Common myeloid progenitor, CD34-positive (primary cell): ENCODE results near the gene B4GALT3.

ENCODE experiments used
- CTCF ChIA-PET: fragments of 350-600 bp; sonication (Branson Sonifier 250); formaldehyde crosslinking; loops from one replicate; lab custom pipeline; 2021; ENCODE audit warnings: antibody characterized with exemption; lab: Charles Lee
- POLR2A ChIA-PET: fragments of 350-600 bp; sonication (Branson Sonifier 250); formaldehyde crosslinking; loops from one replicate; lab custom pipeline; 2021; ENCODE audit warnings: antibody characterized with exemption; lab: Charles Lee
- DNase-seq, 3 donors: peaks; one replicate each; pipeline versions ENCODE4 v3.0.0 to v3.0.0-alpha.2; 2013
- H3K27ac ChIP-seq, 2 experiments: 1 replicate in 1 of 2; 2 replicates in 1 of 2; pipeline ENCODE4 v1.7.0; 2013; ENCODE audit warnings: inconsistent platforms in 2 of 2, low read length in 2 of 2, mild to moderate bottlenecking in 2 of 2, low read depth in 1 of 2, moderate library complexity in 1 of 2; ENCODE audit not compliant: severe bottlenecking in 2 of 2, insufficient read depth in 1 of 2, poor library complexity in 1 of 2
- H3K27me3 ChIP-seq, 5 experiments: replicated peaks in 2 of 5; 1 replicate in 3 of 5; 2 replicates in 2 of 5; pipeline versions ENCODE4 v1.6.1 to v1.7.0; 2013; ENCODE audit warnings: low read length in 4 of 5, mild to moderate bottlenecking in 2 of 5, moderate library complexity in 2 of 5, inconsistent platforms in 1 of 5; ENCODE audit not compliant: insufficient read depth in 5 of 5, control insufficient read depth in 4 of 5
- H3K36me3 ChIP-seq, 4 experiments: 1 replicate in 2 of 4; 2 replicates in 2 of 4; pipeline versions ENCODE4 v1.6.1 to v1.7.0; 2013; ENCODE audit warnings: low read length in 3 of 4, control low read depth in 1 of 4, mild to moderate bottlenecking in 1 of 4; ENCODE audit not compliant: control insufficient read depth in 4 of 4, insufficient read depth in 4 of 4
- H3K4me1 ChIP-seq, 4 experiments: 1 replicate in 3 of 4; 2 replicates in 1 of 4; pipeline versions ENCODE4 v1.6.1 to v1.7.1; 2013; ENCODE audit warnings: low read length in 3 of 4, mild to moderate bottlenecking in 3 of 4, control low read depth in 1 of 4, inconsistent platforms in 1 of 4, moderate library complexity in 1 of 4; ENCODE audit not compliant: control insufficient read depth in 4 of 4, insufficient read depth in 4 of 4; ENCODE audit errors: control extremely low read depth in 1 of 4
- H3K4me3 ChIP-seq, 7 experiments: 1 replicate in 4 of 7; 2 replicates in 3 of 7; pipeline versions ENCODE4 v1.5.1 to v1.7.0; 2013; ENCODE audit warnings: mild to moderate bottlenecking in 7 of 7, low read length in 6 of 7, moderate library complexity in 6 of 7, inconsistent platforms in 2 of 7, low read depth in 2 of 7, control low read depth in 1 of 7; ENCODE audit not compliant: insufficient read depth in 4 of 7, control insufficient read depth in 1 of 7; ENCODE audit errors: extremely low read depth in 1 of 7
- H3K9me3 ChIP-seq, 5 experiments: 1 replicate in 4 of 5; 2 replicates in 1 of 5; pipeline versions ENCODE4 v1.6.1 to v1.7.1; 2013; ENCODE audit warnings: low read length in 4 of 5, mild to moderate bottlenecking in 2 of 5, inconsistent platforms in 1 of 5, low read depth in 1 of 5, moderate library complexity in 1 of 5; ENCODE audit not compliant: control insufficient read depth in 4 of 5, insufficient read depth in 2 of 5; ENCODE audit errors: control extremely low read depth in 1 of 5
- WGBS: methylation state at CpG from one replicate; pipeline ENCODE4 v1.1.5; 2013; ENCODE audit not compliant: insufficient coverage; 5-methylcytosine and 5-hydroxymethylcytosine counted together

The B4GALT3 gene

DNA sequence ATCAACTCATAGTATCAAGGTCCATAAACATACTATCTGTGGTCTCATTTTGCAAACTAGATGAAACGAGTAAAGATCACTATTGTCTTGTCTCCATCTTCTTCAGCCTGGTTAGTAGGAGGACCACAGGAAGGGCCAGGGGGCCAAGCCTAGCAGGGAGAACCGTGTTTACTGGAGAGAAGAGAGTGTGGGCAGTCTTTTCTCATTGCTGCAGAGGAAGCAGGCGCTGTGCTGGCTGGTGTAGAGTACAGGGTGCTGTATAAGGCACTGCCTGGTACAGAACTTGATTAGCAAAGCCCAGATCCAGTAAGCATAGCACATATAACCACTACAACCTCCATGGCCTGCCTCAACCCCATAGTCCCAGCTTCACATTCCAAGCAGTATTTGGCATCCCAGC, 10.0 kb upstream of the B4GALT3 start:
- no peak for DNase-seq
- no peak overlapping the region for H3K4me3 ChIP-seq
- ChIA-PET CTCF (interaction anchor here (1.3 kb wide), 1 partner anchor 195 kb away, joined by 5 read pairs; no protein-coding TSS in a partner anchor), POLR2A (no interaction called here)
- H3K27me3 ChIP-seq: no peaks in the 10 kb centered on the region
- no peak overlapping the region for H3K27ac ChIP-seq
- peaks cover 18 to 61% (median 54%) of the 10 kb centered on the region in 4 experiments for H3K4me1 ChIP-seq
- H3K9me3 ChIP-seq: no peaks in the 10 kb centered on the region
- no peaks in the 10 kb centered on the region for H3K36me3 ChIP-seq
- 50% methylated on average over 2 of the region's 3 CpGs for WGBS

GRCh38 chr1:161185732-161186311, 8.5 kb upstream of the B4GALT3 start:
- H3K9me3 ChIP-seq: no peaks in the 10 kb centered on the region
- H3K4me3 ChIP-seq: peak overlapping the region in 4 of 7 experiments; percentile 27 to 60 (median 40)
- WGBS: 0% methylated on average over 1 of the region's 2 CpGs
- H3K4me1 ChIP-seq: peaks cover 19 to 68% (median 55%) of the 10 kb centered on the region in 4 experiments
- peak in 2 of 3 donors; percentile 39 to 57 for DNase-seq
- H3K27me3 ChIP-seq: no peaks in the 10 kb centered on the region
- H3K36me3 ChIP-seq: no peaks in the 10 kb centered on the region
- H3K27ac ChIP-seq: no peak overlapping the region
- CTCF ChIA-PET: interaction anchor here (1.0 to 1.3 kb wide), 6 partner anchors 11 to 197 kb away, joined by 3 to 5 read pairs (median 3); partner anchors contain the start of gene NDUFS2
- POLR2A ChIA-PET: interaction anchor here (1.0 to 1.3 kb wide), 2 partner anchors 16 to 205 kb away, joined by 3 to 4 read pairs; partner anchors contain the start of gene NDUFS2

DNA sequence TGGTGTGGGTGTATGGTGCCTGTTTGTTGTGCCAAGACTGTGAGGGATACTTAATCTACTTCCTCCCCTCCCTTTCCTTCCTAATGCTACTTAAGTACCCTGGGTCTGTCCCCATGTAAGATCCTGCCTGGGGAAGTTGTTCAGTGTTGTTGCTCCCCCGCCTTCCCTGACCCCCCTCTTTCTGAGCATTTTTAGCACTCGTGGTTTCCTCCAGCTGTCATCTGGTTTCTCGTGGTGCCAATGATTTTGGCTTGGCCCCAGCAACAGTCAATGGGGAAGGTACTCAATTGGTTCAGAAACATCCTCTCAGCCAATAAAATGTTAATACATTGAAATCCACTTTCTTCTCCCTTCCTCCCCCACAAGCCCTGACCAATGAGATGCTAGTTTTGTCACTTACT, 8.0 kb upstream of the B4GALT3 start:
- peaks cover 16 to 63% (median 51%) of the 10 kb centered on the region in 4 experiments for H3K4me1 ChIP-seq
- POLR2A ChIA-PET: interaction anchor here (1.0 to 1.3 kb wide), 2 partner anchors 17 to 205 kb away, joined by 3 to 4 read pairs; partner anchors contain the start of gene NDUFS2
- no peak overlapping the region for H3K27ac ChIP-seq
- CTCF ChIA-PET: interaction anchor here (1.0 kb wide), 1 partner anchor 22 kb away, joined by 3 read pairs; no protein-coding TSS in a partner anchor
- peak; percentile 97 to 99 (median 98) for DNase-seq
- H3K27me3 ChIP-seq: no peaks in the 10 kb centered on the region
- H3K4me3 ChIP-seq: peak overlapping the region in 2 of 7 experiments; percentile 51 to 60
- 0% methylated on average over 2 of the region's 3 CpGs for WGBS
- no peaks in the 10 kb centered on the region for H3K9me3 ChIP-seq
- no peaks in the 10 kb centered on the region for H3K36me3 ChIP-seq

- peak overlapping the region in 1 of 7 experiments; percentile 14 for H3K4me3 ChIP-seq
- ChIA-PET CTCF (interaction anchor here (0.9 to 3.5 kb wide), 14 partner anchors 9 to 206 kb away, joined by 3 to 25 read pairs (median 4); partner anchors contain the start of genes ADAMTS4, FCER1G, NDUFS2 and PPOX), POLR2A (no interaction called here)
- no peaks in the 10 kb centered on the region for H3K9me3 ChIP-seq
- no peaks in the 10 kb centered on the region for H3K27me3 ChIP-seq
- DNase-seq: peak in 2 of 3 donors; percentile 48 to 61
- peaks cover 16 to 67% (median 55%) of the 10 kb centered on the region in 4 experiments for H3K4me1 ChIP-seq
- H3K36me3 ChIP-seq: no peaks in the 10 kb centered on the region
- peak overlapping the region in 1 of 2 experiments; percentile 34 for H3K27ac ChIP-seq
- 100% methylated on average over 1 of the region's 1 CpG for WGBS
These were observed 4.9 kb upstream of the B4GALT3 start for GRCh38 chr1:161182214-161182613.

DNA sequence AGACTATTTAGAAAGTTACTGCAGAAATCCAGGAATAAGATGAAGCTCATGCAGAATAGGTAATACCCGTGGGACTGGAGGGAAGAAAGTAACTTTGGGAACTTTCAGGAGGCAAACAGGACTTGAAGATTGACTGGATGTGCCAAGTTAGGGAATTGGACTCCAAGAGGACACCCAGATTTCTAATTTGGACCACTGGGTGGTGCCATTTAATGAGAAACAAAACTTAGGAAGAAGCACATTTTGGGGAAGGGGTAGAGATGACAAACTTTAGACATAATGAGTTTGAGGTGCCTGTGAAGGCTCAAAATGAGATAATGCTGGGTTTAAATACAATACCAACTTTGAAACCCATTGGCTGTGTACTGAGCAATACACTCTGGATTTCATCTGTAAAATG, 3.3 kb upstream of the B4GALT3 start:
- H3K27ac ChIP-seq: no peak overlapping the region
- H3K4me3 ChIP-seq: no peak overlapping the region
- POLR2A ChIA-PET: no interaction called here
- WGBS: 67% methylated on average over 1 of the region's 1 CpG
- H3K4me1 ChIP-seq: peaks cover 9 to 62% (median 51%) of the 10 kb centered on the region in 4 experiments
- H3K9me3 ChIP-seq: no peaks in the 10 kb centered on the region
- CTCF ChIA-PET: interaction anchor here (0.7 to 3.5 kb wide), 17 partner anchors 11 to 208 kb away, joined by 3 to 25 read pairs (median 4); partner anchors contain the start of genes CFAP126, FCER1G, PPOX and TOMM40L
- H3K36me3 ChIP-seq: peaks cover 0 to 5% (median 1%) of the 10 kb centered on the region in 4 experiments
- no peaks in the 10 kb centered on the region for H3K27me3 ChIP-seq
- DNase-seq: peak in 2 of 3 donors; percentile 50 to 53

GRCh38 chr1:161179698-161180097, 2.4 kb upstream of the B4GALT3 start:
- DNase-seq: no peak
- H3K4me3 ChIP-seq: no peak overlapping the region
- no peaks in the 10 kb centered on the region for H3K9me3 ChIP-seq
- no peak overlapping the region for H3K27ac ChIP-seq
- ChIA-PET CTCF (interaction anchor here (0.6 to 3.1 kb wide), 11 partner anchors 9 to 195 kb away, joined by 3 to 10 read pairs (median 4); partner anchors contain the start of genes PPOX and TOMM40L), POLR2A (no interaction called here)
- H3K36me3 ChIP-seq: peaks cover under 1 to 14% (median 9%) of the 10 kb centered on the region in 4 experiments
- WGBS: 100% methylated on average over 2 of the region's 3 CpGs
- H3K4me1 ChIP-seq: peaks cover 7 to 55% (median 44%) of the 10 kb centered on the region in 4 experiments
- no peaks in the 10 kb centered on the region for H3K27me3 ChIP-seq
